ENCODE measurements around the gene DCTN3. TPM values are rescaled to one million over a fixed set of nuclear protein-coding genes. Genes with fewer than 3 reads are reported as not detected.

DCTN3 gene
- total RNA-seq, 1 donor from 2014 or later: 94.8 TPM

DNA sequence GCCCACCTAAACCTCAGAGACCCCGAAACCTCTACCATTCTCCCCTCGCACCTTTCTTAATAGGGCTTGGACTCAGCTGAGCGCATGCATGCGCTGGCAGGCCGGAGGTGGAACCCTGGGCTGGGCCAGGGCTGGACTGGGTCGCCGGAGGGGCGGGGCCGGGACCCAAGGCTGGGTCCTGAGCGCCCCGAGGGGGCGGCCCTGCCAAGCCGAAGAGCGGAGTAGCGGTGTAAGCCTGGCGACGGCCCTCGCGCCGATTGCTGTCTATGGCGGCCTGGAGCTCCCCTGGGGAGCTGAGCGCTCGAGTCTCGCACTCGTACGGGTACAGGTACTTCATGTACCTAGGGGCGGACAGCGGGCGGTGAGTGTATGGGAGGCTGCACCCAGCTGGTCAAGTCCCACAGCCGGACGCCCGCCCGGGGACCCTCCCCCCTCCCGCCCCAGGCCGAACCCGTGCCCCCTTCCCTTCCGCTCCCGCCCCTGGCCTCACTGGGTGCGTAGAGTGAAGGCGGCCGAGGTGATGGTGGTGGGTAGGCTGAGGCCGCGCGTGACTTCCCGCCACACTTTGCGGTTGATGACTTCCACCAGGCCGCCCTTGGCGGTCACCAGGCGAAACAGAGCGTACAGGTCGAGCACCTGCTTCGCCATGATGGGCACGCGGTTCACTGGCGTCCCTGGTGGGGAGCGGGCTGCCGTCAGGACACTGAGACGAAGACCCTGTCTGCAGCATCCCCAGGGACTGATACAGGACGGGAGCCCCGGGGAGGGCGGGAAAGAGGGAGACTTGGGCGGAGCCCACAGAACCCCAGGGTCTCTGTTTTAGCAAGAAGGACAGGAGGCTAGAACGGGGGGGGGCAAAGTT lies 3.3 kb upstream of the DCTN3 start:
- H3K4me3 Mint-ChIP-seq (ENCODE audit: unreplicated experiment): no peak overlapping the region
- Histone ChIP-seq H2AFZ (ENCODE audit: low read depth, low read length) (no peak overlapping the region), H3K9me3 (ENCODE audit: insufficient read depth, low read depth, low read length) (no peaks in the 10 kb centered on the region), H3K4me3 (ENCODE audit: insufficient read depth, low read depth, low read length) (no peak overlapping the region), H3K36me3 (ENCODE audit: insufficient read depth, low read length) (no peaks in the 10 kb centered on the region), H3K9ac (ENCODE audit: low read length) (no peak overlapping the region), H3K4me1 (ENCODE audit: insufficient read depth, low read length) (peaks cover 6% of the 10 kb centered on the region), H3K27me3 (ENCODE audit: insufficient read depth, low read length) (peaks cover 51% of the 10 kb centered on the region), H3K4me2 (ENCODE audit: low read length) (no peak overlapping the region), H3K27ac (ENCODE audit: low read depth, low read length) (no peak overlapping the region), H4K20me1 (ENCODE audit: insufficient read depth, low read length) (peaks cover 6% of the 10 kb centered on the region), H3K79me2 (ENCODE audit: insufficient read depth, low read length) (peaks cover 12% of the 10 kb centered on the region)
- peaks cover 3% of the 10 kb centered on the region for H3K36me3 Mint-ChIP-seq (ENCODE audit: low read depth, unreplicated experiment)
- no peaks in the 10 kb centered on the region for H3K9me3 Mint-ChIP-seq (ENCODE audit: unreplicated experiment)
- H3K27me3 Mint-ChIP-seq (ENCODE audit: low read depth, unreplicated experiment): peaks cover 45% of the 10 kb centered on the region
- TF ChIP-seq EZH2 (IDR thresholded peaks at IDR 0.05; ENCODE audit: insufficient read depth, low read length): peak; percentile 66
- TF ChIP-seq, protein P1, sequence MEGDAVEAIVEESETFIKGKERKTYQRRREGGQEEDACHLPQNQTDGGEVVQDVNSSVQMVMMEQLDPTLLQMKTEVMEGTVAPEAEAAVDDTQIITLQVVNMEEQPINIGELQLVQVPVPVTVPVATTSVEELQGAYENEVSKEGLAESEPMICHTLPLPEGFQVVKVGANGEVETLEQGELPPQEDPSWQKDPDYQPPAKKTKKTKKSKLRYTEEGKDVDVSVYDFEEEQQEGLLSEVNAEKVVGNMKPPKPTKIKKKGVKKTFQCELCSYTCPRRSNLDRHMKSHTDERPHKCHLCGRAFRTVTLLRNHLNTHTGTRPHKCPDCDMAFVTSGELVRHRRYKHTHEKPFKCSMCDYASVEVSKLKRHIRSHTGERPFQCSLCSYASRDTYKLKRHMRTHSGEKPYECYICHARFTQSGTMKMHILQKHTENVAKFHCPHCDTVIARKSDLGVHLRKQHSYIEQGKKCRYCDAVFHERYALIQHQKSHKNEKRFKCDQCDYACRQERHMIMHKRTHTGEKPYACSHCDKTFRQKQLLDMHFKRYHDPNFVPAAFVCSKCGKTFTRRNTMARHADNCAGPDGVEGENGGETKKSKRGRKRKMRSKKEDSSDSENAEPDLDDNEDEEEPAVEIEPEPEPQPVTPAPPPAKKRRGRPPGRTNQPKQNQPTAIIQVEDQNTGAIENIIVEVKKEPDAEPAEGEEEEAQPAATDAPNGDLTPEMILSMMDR (IDR thresholded peaks at IDR 0.05; ENCODE audit: insufficient read depth, low read depth, low read length): no peak
- no peak overlapping the region for H3K27ac Mint-ChIP-seq (ENCODE audit: unreplicated experiment)
- no peak for DNase-seq (ENCODE audit: low read depth)
- H3K4me1 Mint-ChIP-seq (ENCODE audit: low read depth, unreplicated experiment): peaks cover 4% of the 10 kb centered on the region
- FAIRE-seq: no peak

DNA sequence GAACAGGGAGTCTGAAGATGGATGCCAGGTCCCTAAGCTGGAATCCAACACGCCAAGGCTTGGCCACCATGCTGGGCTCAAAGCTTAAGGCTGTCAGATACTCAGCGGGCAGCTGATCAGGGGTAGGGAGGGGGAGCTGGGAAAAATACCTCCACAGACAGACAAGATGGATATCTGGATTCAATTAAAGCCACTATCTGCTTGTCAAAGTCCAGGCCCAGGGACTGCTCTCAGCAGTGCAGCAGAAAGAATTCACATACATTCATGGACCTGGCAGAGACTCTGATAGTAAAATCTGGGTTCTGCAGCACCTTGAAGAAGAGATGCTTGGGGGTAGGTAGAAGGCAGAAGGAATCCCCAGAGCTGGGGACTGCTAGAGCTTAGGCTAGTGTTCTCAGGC lies 5.2 kb downstream of the DCTN3 start:
- FAIRE-seq: no peak

More for the DNA sequence above, 5.2 kb downstream of the DCTN3 start:
- Histone ChIP-seq H3K4me1 (ENCODE audit: insufficient read depth, low read length) (peaks cover 21% of the 10 kb centered on the region), H3K4me2 (ENCODE audit: low read length) (no peak overlapping the region), H3K36me3 (ENCODE audit: insufficient read depth, low read length) (peaks cover 13% of the 10 kb centered on the region), H3K27me3 (ENCODE audit: insufficient read depth, low read length) (no peaks in the 10 kb centered on the region), H3K27ac (ENCODE audit: low read depth, low read length) (no peak overlapping the region), H3K79me2 (ENCODE audit: insufficient read depth, low read length) (peaks cover 24% of the 10 kb centered on the region), H4K20me1 (ENCODE audit: insufficient read depth, low read length) (peaks cover 3% of the 10 kb centered on the region), H3K4me3 (ENCODE audit: insufficient read depth, low read depth, low read length) (no peak overlapping the region), H3K9me3 (ENCODE audit: insufficient read depth, low read depth, low read length) (no peaks in the 10 kb centered on the region), H2AFZ (ENCODE audit: low read depth, low read length) (no peak overlapping the region), H3K9ac (ENCODE audit: low read length) (no peak overlapping the region)
- Mint-ChIP-seq H3K36me3 (ENCODE audit: low read depth, unreplicated experiment) (peaks cover 21% of the 10 kb centered on the region), H3K9me3 (ENCODE audit: unreplicated experiment) (no peaks in the 10 kb centered on the region), H3K27ac (ENCODE audit: unreplicated experiment) (no peak overlapping the region), H3K4me1 (ENCODE audit: low read depth, unreplicated experiment) (peaks cover 6% of the 10 kb centered on the region), H3K4me3 (ENCODE audit: unreplicated experiment) (no peak overlapping the region), H3K27me3 (ENCODE audit: low read depth, unreplicated experiment) (peaks cover 2% of the 10 kb centered on the region)
- DNase-seq (ENCODE audit: low read depth): no peak
- TF ChIP-seq EZH2 (IDR thresholded peaks at IDR 0.05; ENCODE audit: insufficient read depth, low read length): no peak
- TF ChIP-seq, protein P1 (IDR thresholded peaks at IDR 0.05; ENCODE audit: insufficient read depth, low read depth, low read length): no peak

Measured in astrocyte (in vitro differentiated cells and primary cell).